NCI-H345 (cell line): Measurements from ENCODE around the gene CLIC5.

Experiments used
- DNase-seq: peaks from one replicate; lab custom pipeline; 2025; lab: John Stamatoyannopoulos, UW

CLIC5 gene

GRCh38 chr6:46035242-46035641 is 19.6 kb upstream of the CLIC5 start:
- DNase-seq: no peak

- DNase-seq: no peak
Measured at GRCh38 chr6:46032110-46032998, 16.7 kb upstream of the CLIC5 start.

- DNase-seq: no peak
Measured at GRCh38 chr6:46029602-46030001, 13.9 kb upstream of the CLIC5 start.

GRCh38 chr6:46026307-46026706 is 10.6 kb upstream of the CLIC5 start:
- DNase-seq: no peak

GRCh38 chr6:46025573-46025972 is 9.9 kb upstream of the CLIC5 start:
- DNase-seq: no peak

GRCh38 chr6:46024124-46024769 is 8.6 kb upstream of the CLIC5 start:
- no peak for DNase-seq

- no peak for DNase-seq
Measured at GRCh38 chr6:46023216-46023915, 7.7 kb upstream of the CLIC5 start.

- no peak for DNase-seq
Measured at GRCh38 chr6:46022106-46022948, 6.7 kb upstream of the CLIC5 start.

GRCh38 chr6:46017726-46018125 is 2.1 kb upstream of the CLIC5 start:
- DNase-seq: no peak

GRCh38 chr6:46016063-46016608 is 476 bp upstream of the CLIC5 start:
- no peak for DNase-seq

GRCh38 chr6:46014511-46015118 is 1.0 kb downstream of the CLIC5 start:
- no peak for DNase-seq

- no peak for DNase-seq
Measured at GRCh38 chr6:46014046-46014445, 1.6 kb downstream of the CLIC5 start.

GRCh38 chr6:46013639-46014038 is 2.0 kb downstream of the CLIC5 start:
- no peak for DNase-seq

GRCh38 chr6:46012834-46013233 is 2.8 kb downstream of the CLIC5 start:
- no peak for DNase-seq

GRCh38 chr6:46011188-46012085 is 4.2 kb downstream of the CLIC5 start:
- DNase-seq: no peak

GRCh38 chr6:46010771-46011170 is 4.9 kb downstream of the CLIC5 start:
- no peak for DNase-seq

- no peak for DNase-seq
Measured at GRCh38 chr6:46010270-46010669, 5.4 kb downstream of the CLIC5 start.

- DNase-seq: no peak
Measured at GRCh38 chr6:46002264-46002663, 13.4 kb downstream of the CLIC5 start.

GRCh38 chr6:46000905-46001304 is 14.8 kb downstream of the CLIC5 start:
- no peak for DNase-seq

- DNase-seq: no peak
Measured at GRCh38 chr6:45998524-45998923, 17.1 kb downstream of the CLIC5 start.
